SW 1271 (cell line): ENCODE results near the gene PRR35.
A peak's percentile ranks its signal among the peaks of the same experiment; 100 is the strongest.

Source experiments
- DNase-seq, 2 experiments: peaks; one replicate each; lab custom pipeline; 2025; lab: John Stamatoyannopoulos, UW

Gene PRR35

GRCh38 chr16:580141-580945 lies 20.1 kb downstream of the PRR35 start:
- DNase-seq: no peak

GRCh38 chr16:580946-581498 lies 20.8 kb downstream of the PRR35 start:
- DNase-seq: no peak

- no peak for DNase-seq
Observed at GRCh38 chr16:582218-582613, 22.0 kb downstream of the PRR35 start.

GRCh38 chr16:582614-583331 lies 22.6 kb downstream of the PRR35 start:
- DNase-seq: no peak

GRCh38 chr16:583470-583814 lies 23.2 kb downstream of the PRR35 start:
- DNase-seq: no peak

- no peak for DNase-seq
Observed at GRCh38 chr16:583815-584591, 23.8 kb downstream of the PRR35 start.

- peak in 1 of 2 experiments; percentile 7 for DNase-seq
Observed at GRCh38 chr16:585351-585750, 25.2 kb downstream of the PRR35 start.

GRCh38 chr16:586047-586644 lies 26.0 kb downstream of the PRR35 start:
- DNase-seq: no peak

- no peak for DNase-seq
Observed at GRCh38 chr16:586645-587590, 26.7 kb downstream of the PRR35 start.

GRCh38 chr16:588639-588888 lies 28.4 kb downstream of the PRR35 start:
- peak in 1 of 2 experiments; percentile 17 for DNase-seq

GRCh38 chr16:588889-589657 lies 28.9 kb downstream of the PRR35 start:
- DNase-seq: peak; percentile 67 to 89

GRCh38 chr16:589658-590187 lies 29.5 kb downstream of the PRR35 start, which contains the start of gene RAB40C:
Gene RAB40C (plus strand): TSS chr16:590066. CDS start chr16:590292, 226 bp downstream.
- DNase-seq: peak; percentile 52 to 90

- DNase-seq: no peak
Observed at GRCh38 chr16:590188-590814, 30.1 kb downstream of the PRR35 start.

GRCh38 chr16:590815-591200 lies 30.6 kb downstream of the PRR35 start:
- DNase-seq: no peak

- DNase-seq: no peak
Observed at GRCh38 chr16:591231-591630, 31.0 kb downstream of the PRR35 start.

GRCh38 chr16:591892-592517 lies 31.8 kb downstream of the PRR35 start:
- DNase-seq: no peak

GRCh38 chr16:592518-593306 lies 32.5 kb downstream of the PRR35 start:
- DNase-seq: no peak

GRCh38 chr16:593406-593805 lies 33.2 kb downstream of the PRR35 start:
- no peak for DNase-seq
